ENCODE measurements around the gene PARP14.

DNA sequence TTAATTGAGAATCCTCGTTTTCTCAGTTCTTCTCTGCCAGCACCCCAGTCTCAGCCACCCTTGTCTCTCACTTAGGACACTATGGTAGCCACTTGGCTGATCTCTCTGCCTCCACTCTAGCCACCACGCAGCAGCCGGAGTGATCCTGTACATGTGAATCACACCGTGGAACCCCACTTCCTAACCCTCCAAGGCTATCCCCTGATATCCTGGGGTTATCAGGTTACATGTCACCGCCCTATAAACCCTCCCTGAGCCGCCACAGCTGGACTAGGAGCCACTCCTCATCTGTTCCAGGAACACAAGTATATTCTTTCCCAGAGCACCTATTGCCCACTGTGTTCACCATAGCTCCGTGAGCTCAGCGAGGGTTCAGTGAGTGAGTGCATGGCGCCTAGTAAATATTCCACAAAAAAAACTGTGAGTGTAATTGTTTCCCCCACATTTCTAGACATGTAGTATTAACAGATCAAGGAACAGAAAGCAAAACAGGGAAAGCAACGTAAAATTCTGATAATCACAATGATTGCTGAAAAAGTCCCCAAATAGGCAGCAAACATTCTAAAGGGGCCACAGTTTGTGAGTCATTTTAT is 661 bp upstream of the PARP14 start:
- TF ChIP-seq EZH2 (IDR thresholded peaks at IDR 0.05; ENCODE audit: borderline replicate concordance, insufficient read depth, low read length, poor library complexity, severe bottlenecking) (no peak), TAF1 (IDR thresholded peaks at IDR 0.05; ENCODE audit: low read depth) (no peak), MXI1 (conservative IDR thresholded peaks at IDR 0.05; ENCODE audit: poor library complexity, severe bottlenecking) (no peak), EP300 (conservative IDR thresholded peaks at IDR 0.05; ENCODE audit: poor library complexity, severe bottlenecking) (no peak), POLR2AphosphoS5 (IDR thresholded peaks at IDR 0.05) (no peak), SMC3 (conservative IDR thresholded peaks at IDR 0.05; ENCODE audit: poor library complexity) (no peak)
- TF ChIP-seq, protein P1, sequence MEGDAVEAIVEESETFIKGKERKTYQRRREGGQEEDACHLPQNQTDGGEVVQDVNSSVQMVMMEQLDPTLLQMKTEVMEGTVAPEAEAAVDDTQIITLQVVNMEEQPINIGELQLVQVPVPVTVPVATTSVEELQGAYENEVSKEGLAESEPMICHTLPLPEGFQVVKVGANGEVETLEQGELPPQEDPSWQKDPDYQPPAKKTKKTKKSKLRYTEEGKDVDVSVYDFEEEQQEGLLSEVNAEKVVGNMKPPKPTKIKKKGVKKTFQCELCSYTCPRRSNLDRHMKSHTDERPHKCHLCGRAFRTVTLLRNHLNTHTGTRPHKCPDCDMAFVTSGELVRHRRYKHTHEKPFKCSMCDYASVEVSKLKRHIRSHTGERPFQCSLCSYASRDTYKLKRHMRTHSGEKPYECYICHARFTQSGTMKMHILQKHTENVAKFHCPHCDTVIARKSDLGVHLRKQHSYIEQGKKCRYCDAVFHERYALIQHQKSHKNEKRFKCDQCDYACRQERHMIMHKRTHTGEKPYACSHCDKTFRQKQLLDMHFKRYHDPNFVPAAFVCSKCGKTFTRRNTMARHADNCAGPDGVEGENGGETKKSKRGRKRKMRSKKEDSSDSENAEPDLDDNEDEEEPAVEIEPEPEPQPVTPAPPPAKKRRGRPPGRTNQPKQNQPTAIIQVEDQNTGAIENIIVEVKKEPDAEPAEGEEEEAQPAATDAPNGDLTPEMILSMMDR (IDR thresholded peaks at IDR 0.05; ENCODE audit: poor library complexity, severe bottlenecking): no peak
- TF ChIP-seq, protein P2, sequence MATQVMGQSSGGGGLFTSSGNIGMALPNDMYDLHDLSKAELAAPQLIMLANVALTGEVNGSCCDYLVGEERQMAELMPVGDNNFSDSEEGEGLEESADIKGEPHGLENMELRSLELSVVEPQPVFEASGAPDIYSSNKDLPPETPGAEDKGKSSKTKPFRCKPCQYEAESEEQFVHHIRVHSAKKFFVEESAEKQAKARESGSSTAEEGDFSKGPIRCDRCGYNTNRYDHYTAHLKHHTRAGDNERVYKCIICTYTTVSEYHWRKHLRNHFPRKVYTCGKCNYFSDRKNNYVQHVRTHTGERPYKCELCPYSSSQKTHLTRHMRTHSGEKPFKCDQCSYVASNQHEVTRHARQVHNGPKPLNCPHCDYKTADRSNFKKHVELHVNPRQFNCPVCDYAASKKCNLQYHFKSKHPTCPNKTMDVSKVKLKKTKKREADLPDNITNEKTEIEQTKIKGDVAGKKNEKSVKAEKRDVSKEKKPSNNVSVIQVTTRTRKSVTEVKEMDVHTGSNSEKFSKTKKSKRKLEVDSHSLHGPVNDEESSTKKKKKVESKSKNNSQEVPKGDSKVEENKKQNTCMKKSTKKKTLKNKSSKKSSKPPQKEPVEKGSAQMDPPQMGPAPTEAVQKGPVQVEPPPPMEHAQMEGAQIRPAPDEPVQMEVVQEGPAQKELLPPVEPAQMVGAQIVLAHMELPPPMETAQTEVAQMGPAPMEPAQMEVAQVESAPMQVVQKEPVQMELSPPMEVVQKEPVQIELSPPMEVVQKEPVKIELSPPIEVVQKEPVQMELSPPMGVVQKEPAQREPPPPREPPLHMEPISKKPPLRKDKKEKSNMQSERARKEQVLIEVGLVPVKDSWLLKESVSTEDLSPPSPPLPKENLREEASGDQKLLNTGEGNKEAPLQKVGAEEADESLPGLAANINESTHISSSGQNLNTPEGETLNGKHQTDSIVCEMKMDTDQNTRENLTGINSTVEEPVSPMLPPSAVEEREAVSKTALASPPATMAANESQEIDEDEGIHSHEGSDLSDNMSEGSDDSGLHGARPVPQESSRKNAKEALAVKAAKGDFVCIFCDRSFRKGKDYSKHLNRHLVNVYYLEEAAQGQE (IDR thresholded peaks at IDR 0.05; ENCODE audit: borderline replicate concordance): no peak

Measured in neural cell (in vitro differentiated cells).